ENCODE measurements around the gene TK2.
A peak's percentile ranks its signal among the peaks of the same experiment; 100 is the strongest.
"Not testable (repeated sequence)": the region's sequence is repeated elsewhere in the genome, so short reads cannot be mapped to it uniquely, and the experiment has no call there.

Gene TK2

GRCh38 chr16:66549284-66550131, at the start of gene TK2:
Gene TK2, minus strand, starts transcription at chr16:66550122. Its CDS starts 61 bp downstream, at chr16:66550061.
- H3K4me1 ChIP-seq (ENCODE audit: control insufficient read depth, low read length), result peaks cover 97% of the 10 kb centered on the region
- H3K27ac ChIP-seq (ENCODE audit: low read depth, low read length), result peak within 1 kb of the TSS; percentile 25
- peaks cover 14% of the 10 kb centered on the region for H3F3A ChIP-seq (ENCODE audit: control insufficient read depth, insufficient read depth)
- H3K27me3 ChIP-seq (ENCODE audit: control insufficient read depth, low read length), result no peaks in the 10 kb centered on the region
- H3K4me3 ChIP-seq (ENCODE audit: low read length), result peak within 1 kb of the TSS; percentile 70
- no peaks in the 10 kb centered on the region for H3K9me2 ChIP-seq (replicated peaks; ENCODE audit: control insufficient read depth, low read length)
- H3K36me3 ChIP-seq (ENCODE audit: control insufficient read depth, low read length), result peaks cover 9% of the 10 kb centered on the region
- peaks cover 20% of the 10 kb centered on the region for H3K79me2 ChIP-seq (ENCODE audit: control insufficient read depth, low read length)
- H3K9me3 ChIP-seq (ENCODE audit: control insufficient read depth, insufficient read depth, low read length), result no peaks in the 10 kb centered on the region
- TF ChIP-seq CTCF (IDR thresholded peaks at IDR 0.05; ENCODE audit: low read depth, low read length, poor library complexity, severe bottlenecking), result peak; percentile 30
- TF ChIP-seq EZH2phosphoT487 (IDR thresholded peaks at IDR 0.05; ENCODE audit: borderline replicate concordance, low read length), result no peak
- H4K20me1 ChIP-seq (ENCODE audit: control insufficient read depth, insufficient read depth, low read depth, low read length), result no peaks in the 10 kb centered on the region
- H3K4me2 ChIP-seq (ENCODE audit: low read length), result peak within 1 kb of the TSS; percentile 61

- Histone ChIP-seq H3K4me1 (ENCODE audit: control insufficient read depth, low read length) (peaks cover 16% of the 10 kb centered on the region), H3F3A (ENCODE audit: control insufficient read depth, insufficient read depth) (peaks cover 4% of the 10 kb centered on the region; the same call in 1 of the 2 replicates), H3K4me2 (ENCODE audit: low read length) (no peak overlapping the region), H3K36me3 (ENCODE audit: control insufficient read depth, low read length) (no peaks in the 10 kb centered on the region), H3K9me2 (replicated peaks; ENCODE audit: control insufficient read depth, low read length) (no peaks in the 10 kb centered on the region), H3K79me2 (ENCODE audit: control insufficient read depth, low read length) (no peaks in the 10 kb centered on the region), H3K27me3 (ENCODE audit: control insufficient read depth, low read length) (peaks cover 37% of the 10 kb centered on the region), H3K27ac (ENCODE audit: low read depth, low read length) (no peak overlapping the region), H3K4me3 (ENCODE audit: low read length) (no peak overlapping the region), H3K9me3 (ENCODE audit: control insufficient read depth, insufficient read depth, low read length) (peaks cover 17% of the 10 kb centered on the region), H4K20me1 (ENCODE audit: control insufficient read depth, insufficient read depth, low read depth, low read length) (no peaks in the 10 kb centered on the region)
- TF ChIP-seq CTCF (IDR thresholded peaks at IDR 0.05; ENCODE audit: low read depth, low read length, poor library complexity, severe bottlenecking), result no peak
- TF ChIP-seq EZH2phosphoT487 (IDR thresholded peaks at IDR 0.05; ENCODE audit: borderline replicate concordance, low read length), result no peak
Observed at GRCh38 chr16:66598111-66598510, 48.2 kb upstream of the TK2 start.

GRCh38 chr16:66596986-66597848, 47.3 kb upstream of the TK2 start:
- peaks cover 16% of the 10 kb centered on the region for H3K4me1 ChIP-seq (ENCODE audit: control insufficient read depth, low read length)
- no peak overlapping the region for H3K4me3 ChIP-seq (ENCODE audit: low read length)
- peaks cover 17% of the 10 kb centered on the region for H3K9me3 ChIP-seq (ENCODE audit: control insufficient read depth, insufficient read depth, low read length)
- no peaks in the 10 kb centered on the region for H3K79me2 ChIP-seq (ENCODE audit: control insufficient read depth, low read length)
- H3K36me3 ChIP-seq (ENCODE audit: control insufficient read depth, low read length), result no peaks in the 10 kb centered on the region
- no peaks in the 10 kb centered on the region for H4K20me1 ChIP-seq (ENCODE audit: control insufficient read depth, insufficient read depth, low read depth, low read length)
- no peak overlapping the region for H3K4me2 ChIP-seq (ENCODE audit: low read length)
- no peaks in the 10 kb centered on the region for H3F3A ChIP-seq (ENCODE audit: control insufficient read depth, insufficient read depth)
- no peaks in the 10 kb centered on the region for H3K9me2 ChIP-seq (replicated peaks; ENCODE audit: control insufficient read depth, low read length)
- TF ChIP-seq CTCF (IDR thresholded peaks at IDR 0.05; ENCODE audit: low read depth, low read length, poor library complexity, severe bottlenecking) (no peak), EZH2phosphoT487 (IDR thresholded peaks at IDR 0.05; ENCODE audit: borderline replicate concordance, low read length) (no peak)
- peaks cover 35% of the 10 kb centered on the region for H3K27me3 ChIP-seq (ENCODE audit: control insufficient read depth, low read length)
- no peak overlapping the region for H3K27ac ChIP-seq (ENCODE audit: low read depth, low read length)

GRCh38 chr16:66596559-66596958, 46.6 kb upstream of the TK2 start:
- Histone ChIP-seq H3K9me3 (ENCODE audit: control insufficient read depth, insufficient read depth, low read length) (peaks cover 12% of the 10 kb centered on the region), H3K4me1 (ENCODE audit: control insufficient read depth, low read length) (peaks cover 16% of the 10 kb centered on the region), H3K27me3 (ENCODE audit: control insufficient read depth, low read length) (peaks cover 38% of the 10 kb centered on the region)
- not testable (repeated sequence) for H3K9me2 ChIP-seq (replicated peaks; ENCODE audit: control insufficient read depth, low read length); H3K4me3 ChIP-seq (ENCODE audit: low read length); H4K20me1 ChIP-seq (ENCODE audit: control insufficient read depth, insufficient read depth, low read depth, low read length); H3K27ac ChIP-seq (ENCODE audit: low read depth, low read length); H3K36me3 ChIP-seq (ENCODE audit: control insufficient read depth, low read length); H3K79me2 ChIP-seq (ENCODE audit: control insufficient read depth, low read length); H3F3A ChIP-seq (ENCODE audit: control insufficient read depth, insufficient read depth); H3K4me2 ChIP-seq (ENCODE audit: low read length)

Measured in DOHH2 (cell line).